ENCODE data around the gene MYCBP.

- TF ChIP-seq CTCF (IDR thresholded peaks at IDR 0.05) (no peak), SIN3A (IDR thresholded peaks at IDR 0.05; ENCODE audit: borderline replicate concordance, insufficient read depth, low read depth, low read length) (no peak)
Observed at GRCh38 chr1:38819516-38819915, 53.6 kb downstream of the MYCBP start.
